GM12878 (cell line): ENCODE results near the gene YAF2.

Experiments
- BHLHE40 ChIP-seq, 2 experiments: fragments of 450-650 bp in 1 of 2; IDR thresholded peaks; 2 replicates each; pipeline ENCODE4 v1.6.1; 2011 to 2017; ENCODE audit warnings: low read depth in 2 of 2, borderline replicate concordance in 1 of 2, improper control_type of control experiment in 1 of 2, low read length in 1 of 2, mild to moderate bottlenecking in 1 of 2
- CREB1 ChIP-seq: IDR thresholded peaks from 2 replicates; pipeline ENCODE4 v1.6.1; 2012; ENCODE audit warnings: low read depth, mild to moderate bottlenecking, inconsistent platforms
- CTCF ChIP-seq, 3 experiments: IDR thresholded peaks in 2 of 3; conservative IDR thresholded peaks in 1 of 3; 2 replicates each; pipeline ENCODE4 v1.5.1; 2011; ENCODE audit warnings: low read depth in 3 of 3, low read length in 3 of 3, mild to moderate bottlenecking in 3 of 3, control low read depth in 2 of 3, moderate library complexity in 2 of 3, inconsistent platforms in 1 of 3, mixed read lengths in 1 of 3; ENCODE audit not compliant: control insufficient read depth in 2 of 3, insufficient read depth in 1 of 3; ENCODE audit errors: extremely low read depth in 1 of 3
- EP300 ChIP-seq, 2 experiments: fragments of 150-350 bp in 1 of 2; IDR thresholded peaks; 2 replicates each; pipeline ENCODE4 v1.6.1; 2011 to 2012; ENCODE audit warnings: low read depth in 2 of 2, low read length in 2 of 2, borderline replicate concordance in 1 of 2, improper control_type of control experiment in 1 of 2, inconsistent platforms in 1 of 2; ENCODE audit not compliant: control insufficient read depth in 1 of 2
- GABPA ChIP-seq: IDR thresholded peaks from 2 replicates; pipeline ENCODE4 v1.6.1; 2014; ENCODE audit warnings: antibody characterized with exemption, low read depth, mild to moderate bottlenecking, inconsistent platforms
- MEF2A ChIP-seq: IDR thresholded peaks from 2 replicates; pipeline ENCODE4 v1.6.1; 2011; ENCODE audit warnings: low read depth, mild to moderate bottlenecking, low read length, moderate library complexity; ENCODE audit not compliant: insufficient read depth
- NBN ChIP-seq: fragments of 450-650 bp; IDR thresholded peaks from 2 replicates; pipeline ENCODE4 v1.6.1; 2016
- NRF1 ChIP-seq: conservative IDR thresholded peaks from 2 replicates; pipeline ENCODE4 v1.6.1; 2011; ENCODE audit warnings: mild to moderate bottlenecking, low read depth, low read length, improper control_type of control experiment
- POLR2AphosphoS5 ChIP-seq: IDR thresholded peaks from 2 replicates; pipeline ENCODE4 v1.6.1; 2011; ENCODE audit warnings: mild to moderate bottlenecking, low read length, inconsistent platforms
- SIN3A ChIP-seq: IDR thresholded peaks from 2 replicates; pipeline ENCODE4 v1.6.1; 2012; ENCODE audit warnings: low read depth, low read length, improper control_type of control experiment
- SMAD1 ChIP-seq: fragments of 450-650 bp; IDR thresholded peaks from 2 replicates; pipeline ENCODE4 v1.6.1; 2018; ENCODE audit warnings: mild to moderate bottlenecking, low read depth; ENCODE audit not compliant: partially characterized antibody
- YBX1 ChIP-seq: fragments of 450-650 bp; IDR thresholded peaks from 2 replicates; pipeline ENCODE4 v1.6.1; 2016; ENCODE audit warnings: antibody characterized with exemption
- ZNF384 ChIP-seq: IDR thresholded peaks from 2 replicates; pipeline ENCODE4 v1.6.1; 2012; ENCODE audit warnings: low read depth, mild to moderate bottlenecking, low read length, improper control_type of control experiment, borderline replicate concordance

GRCh38 chr12:42266579-42267230 is 28.7 kb upstream of the YAF2 start:
- no peak for TF ChIP-seq SMAD1
- TF ChIP-seq CTCF (IDR thresholded peaks at IDR 0.05 in 2 of 3, conservative IDR thresholded peaks at IDR 0.05 in 1 of 3; ENCODE audit: control insufficient read depth in 2 of 3, extremely low read depth in 1 of 3, insufficient read depth in 1 of 3, low read depth in 3 of 3, low read length in 3 of 3) = no peak
- no peak for TF ChIP-seq YBX1
- TF ChIP-seq EP300 (IDR thresholded peaks at IDR 0.05; ENCODE audit: borderline replicate concordance in 1 of 2, control insufficient read depth in 1 of 2, low read depth in 2 of 2, low read length in 2 of 2) = no peak
- TF ChIP-seq BHLHE40 (IDR thresholded peaks at IDR 0.05; ENCODE audit: borderline replicate concordance in 1 of 2, low read depth in 2 of 2, low read length in 1 of 2) = no peak
- TF ChIP-seq MEF2A = no peak
- no peak for TF ChIP-seq NBN
- no peak for TF ChIP-seq ZNF384
- no peak for TF ChIP-seq POLR2AphosphoS5
- no peak for TF ChIP-seq NRF1
- TF ChIP-seq GABPA = no peak
- no peak for TF ChIP-seq CREB1
- no peak for TF ChIP-seq SIN3A
